ENCODE measurements around the gene LRRC7. TPM values are rescaled to one million over a fixed set of nuclear protein-coding genes. Genes with fewer than 3 reads are reported as not detected.

LRRC7 gene
- total and polyA plus RNA-seq, 2 of the 8 experiments (the other 6 are each of a cell fraction or from before 2014, with no cell fraction given): 0.03 to 0.17 TPM

DNA sequence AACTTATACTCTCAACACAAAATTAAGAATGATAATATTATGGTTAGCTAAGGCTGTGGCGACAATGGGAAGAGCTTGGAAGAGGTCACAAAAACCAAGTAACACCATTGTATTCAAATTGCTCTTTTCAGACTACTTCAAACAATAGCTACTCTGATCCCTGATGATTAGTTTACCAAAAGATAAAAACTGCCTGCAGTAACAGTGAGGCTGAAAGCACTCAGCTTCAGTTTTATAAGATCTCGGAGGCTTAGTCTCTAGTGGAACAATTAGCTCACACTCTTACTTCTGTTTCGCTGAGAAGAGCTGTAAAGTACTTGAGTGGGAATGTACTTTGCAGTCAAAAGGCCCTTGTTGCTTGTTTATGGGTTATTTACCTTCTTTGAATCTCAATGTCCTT lies 278.5 kb downstream of the LRRC7 start (continued):
- TF ChIP-seq KDM1A (IDR thresholded peaks at IDR 0.05; ENCODE audit: borderline replicate concordance, low read length) (no peak), EGR1 (IDR thresholded peaks at IDR 0.05; ENCODE audit: borderline replicate concordance, low read depth, low read length) (no peak), RNF2 (IDR thresholded peaks at IDR 0.05; ENCODE audit: borderline replicate concordance, low read depth, low read length, missing control alignments, poor library complexity, severe bottlenecking) (no peak), CHD2 (IDR thresholded peaks at IDR 0.05; ENCODE audit: low read length) (no peak), CEBPB (IDR thresholded peaks at IDR 0.05; ENCODE audit: low read depth, low read length) (no peak), MAFK (IDR thresholded peaks at IDR 0.05; ENCODE audit: low read depth, low read length) (no peak)
- TF ChIP-seq, protein P1, sequence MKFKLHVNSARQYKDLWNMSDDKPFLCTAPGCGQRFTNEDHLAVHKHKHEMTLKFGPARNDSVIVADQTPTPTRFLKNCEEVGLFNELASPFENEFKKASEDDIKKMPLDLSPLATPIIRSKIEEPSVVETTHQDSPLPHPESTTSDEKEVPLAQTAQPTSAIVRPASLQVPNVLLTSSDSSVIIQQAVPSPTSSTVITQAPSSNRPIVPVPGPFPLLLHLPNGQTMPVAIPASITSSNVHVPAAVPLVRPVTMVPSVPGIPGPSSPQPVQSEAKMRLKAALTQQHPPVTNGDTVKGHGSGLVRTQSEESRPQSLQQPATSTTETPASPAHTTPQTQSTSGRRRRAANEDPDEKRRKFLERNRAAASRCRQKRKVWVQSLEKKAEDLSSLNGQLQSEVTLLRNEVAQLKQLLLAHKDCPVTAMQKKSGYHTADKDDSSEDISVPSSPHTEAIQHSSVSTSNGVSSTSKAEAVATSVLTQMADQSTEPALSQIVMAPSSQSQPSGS (IDR thresholded peaks at IDR 0.05; ENCODE audit: low read length): no peak
